IMR-90 (cell line): Measurements from ENCODE around the gene ALDH2. TPM values are rescaled to one million over a fixed set of nuclear protein-coding genes. Genes with fewer than 3 reads are reported as not detected.
A peak's percentile ranks its signal among the peaks of the same experiment; 100 is the strongest.

ENCODE experiments used
- ATAC-seq: fragments of 200-7000 bp; cut with Tn5 transposase; 2 replicates; pipeline ENCODE4 v1.9.1; 2020; ENCODE audit warnings: low read depth, mild to moderate bottlenecking, moderate library complexity
- BruUV-seq: library from RNA; stranded (reverse); fragments of 400-500 nt; replicated peaks from 2 replicates; lab custom pipeline; 2021; lab: Mats Ljungman, UMichigan
- CTCF ChIA-PET: fragments of 300-600 bp; formaldehyde crosslinking; extraction: SDS; loops from one replicate; lab custom pipeline; 2021; ENCODE audit warnings: antibody characterized with exemption; lab: Yijun Ruan, JAX
- POLR2A ChIA-PET: fragments of 300-600 bp; sonication (Branson Sonifier 250); formaldehyde crosslinking; loops from one replicate; lab custom pipeline; 2022; ENCODE audit warnings: antibody characterized with exemption; ENCODE audit not compliant: unreplicated experiment; lab: Charles Lee
- DNase-seq: peaks from one replicate; pipeline ENCODE4 v3.0.0; 2013
- H2AFZ ChIP-seq: replicated peaks from 2 replicates; pipeline ENCODE3; 2013; ENCODE audit warnings: low read length, mild to moderate bottlenecking; ENCODE audit not compliant: poor library complexity
- H2AK5ac ChIP-seq: 2 replicates; pipeline ENCODE4 v1.6.1; 2013; ENCODE audit warnings: low read depth, low read length, inconsistent platforms
- H2AK9ac ChIP-seq: replicated peaks from 2 replicates; pipeline ENCODE3; 2013; ENCODE audit warnings: mild to moderate bottlenecking, low read depth, low read length, moderate library complexity; ENCODE audit not compliant: poor library complexity
- H2BK120ac ChIP-seq: 2 replicates; pipeline ENCODE4 v1.6.1; 2013; ENCODE audit warnings: low read depth, low read length, inconsistent platforms
- H2BK15ac ChIP-seq: 3 replicates; pipeline ENCODE4 v1.6.1; 2013; ENCODE audit warnings: low read depth, low read length, inconsistent platforms
- H2BK20ac ChIP-seq: 2 replicates; pipeline ENCODE4 v1.6.1; 2013; ENCODE audit warnings: low read depth, mild to moderate bottlenecking, inconsistent platforms, low read length, moderate library complexity
- H2BK5ac ChIP-seq: 2 replicates; pipeline ENCODE4 v1.6.1; 2013; ENCODE audit warnings: mild to moderate bottlenecking, low read depth, low read length, inconsistent platforms; ENCODE audit not compliant: poor library complexity, severe bottlenecking
- H3K14ac ChIP-seq: replicated peaks from 2 replicates; pipeline ENCODE4 v1.6.1; 2013; ENCODE audit warnings: low read depth, low read length, inconsistent platforms
- H3K18ac ChIP-seq: 2 replicates; pipeline ENCODE4 v1.6.1; 2013; ENCODE audit warnings: low read depth, low read length, control low read depth
- H3K23ac ChIP-seq: 2 replicates; pipeline ENCODE4 v1.6.1; 2013; ENCODE audit warnings: low read depth, low read length, inconsistent platforms
- H3K27ac ChIP-seq: 2 replicates; pipeline ENCODE4 v1.5.1; 2013; ENCODE audit warnings: mild to moderate bottlenecking, control low read depth, low read length; ENCODE audit not compliant: insufficient read depth
- H3K27me3 ChIP-seq: 2 replicates; pipeline ENCODE4 v1.6.1; 2013; ENCODE audit warnings: low read length; ENCODE audit not compliant: control insufficient read depth, insufficient read depth
- H3K36me3 ChIP-seq: 2 replicates; pipeline ENCODE4 v1.6.1; 2013; ENCODE audit warnings: low read length, mixed read lengths; ENCODE audit not compliant: control insufficient read depth, insufficient read depth
- H3K4ac ChIP-seq: 2 replicates; pipeline ENCODE4 v1.6.1; 2013; ENCODE audit warnings: low read depth, low read length, inconsistent platforms
- H3K4me1 ChIP-seq: 2 replicates; pipeline ENCODE4 v1.6.1; 2013; ENCODE audit warnings: low read length, mixed read lengths; ENCODE audit not compliant: control insufficient read depth, insufficient read depth
- H3K4me2 ChIP-seq: 2 replicates; pipeline ENCODE4 v1.6.1; 2013; ENCODE audit warnings: low read depth, mild to moderate bottlenecking, control low read depth, low read length, moderate library complexity
- H3K4me3 ChIP-seq: 2 replicates; pipeline ENCODE4 v1.5.1; 2013; ENCODE audit warnings: low read depth, mild to moderate bottlenecking, control low read depth, low read length, moderate library complexity; ENCODE audit not compliant: insufficient read depth
- H3K56ac ChIP-seq: 2 replicates; pipeline ENCODE4 v1.6.1; 2013; ENCODE audit warnings: low read length, inconsistent platforms; ENCODE audit not compliant: insufficient read depth; ENCODE audit errors: extremely low read depth
- H3K79me1 ChIP-seq, 2 experiments: 2 replicates each; pipeline ENCODE4 v1.6.1; 2013; ENCODE audit warnings: low read length in 2 of 2, inconsistent platforms in 1 of 2, low read depth in 1 of 2
- H3K9ac ChIP-seq: 2 replicates; pipeline ENCODE4 v1.6.1; 2013; ENCODE audit warnings: low read depth, low read length, control low read depth
- H3K9me1 ChIP-seq: 2 replicates; pipeline ENCODE4 v1.6.1; 2013; ENCODE audit warnings: low read length, inconsistent platforms; ENCODE audit not compliant: insufficient read depth
- H3K9me3 ChIP-seq: 2 replicates; pipeline ENCODE4 v1.6.1; 2013; ENCODE audit warnings: low read length; ENCODE audit not compliant: control insufficient read depth, insufficient read depth
- H4K20me1 ChIP-seq: 2 replicates; pipeline ENCODE4 v1.6.1; 2013; ENCODE audit warnings: low read length, inconsistent platforms; ENCODE audit not compliant: insufficient read depth
- H4K5ac ChIP-seq: 2 replicates; pipeline ENCODE4 v1.6.1; 2013; ENCODE audit warnings: mild to moderate bottlenecking, low read depth, low read length, control low read depth
- H4K8ac ChIP-seq, 2 experiments: 2 replicates each; pipeline ENCODE4 v1.6.1; 2013; ENCODE audit warnings: low read depth in 2 of 2, low read length in 2 of 2, control low read depth in 1 of 2, inconsistent platforms in 1 of 2
- H4K91ac ChIP-seq: 2 replicates; pipeline ENCODE4 v1.6.1; 2013; ENCODE audit warnings: low read depth, low read length, inconsistent platforms; ENCODE audit not compliant: insufficient read depth
- BHLHE40 ChIP-seq: fragments of 150-350 bp; IDR thresholded peaks from 2 replicates; pipeline ENCODE4 v1.6.1; 2016; ENCODE audit warnings: mild to moderate bottlenecking, low read depth, low read length
- CEBPB ChIP-seq: IDR thresholded peaks from 2 replicates; pipeline ENCODE4 v1.6.1; 2012; ENCODE audit warnings: low read depth, low read length, improper control_type of control experiment
- CHD1 ChIP-seq: IDR thresholded peaks from 2 replicates; pipeline ENCODE4 v1.6.1; 2012; ENCODE audit warnings: low read depth, low read length, improper control_type of control experiment
- FOS ChIP-seq: fragments of 150-350 bp; IDR thresholded peaks from 2 replicates; pipeline ENCODE4 v1.6.1; 2016; ENCODE audit warnings: low read depth, low read length
- MAFK ChIP-seq: IDR thresholded peaks from 2 replicates; pipeline ENCODE4 v1.6.1; 2012; ENCODE audit warnings: low read depth, low read length, improper control_type of control experiment
- MAZ ChIP-seq: IDR thresholded peaks from 2 replicates; pipeline ENCODE4 v1.6.1; 2012; ENCODE audit warnings: low read depth, mild to moderate bottlenecking, low read length, improper control_type of control experiment, moderate library complexity, borderline replicate concordance
- MXI1 ChIP-seq: IDR thresholded peaks from 2 replicates; pipeline ENCODE4 v1.6.1; 2012; ENCODE audit warnings: low read depth, mild to moderate bottlenecking, low read length, moderate library complexity, borderline replicate concordance
- NFE2L2 ChIP-seq: fragments of 150-350 bp; IDR thresholded peaks from 2 replicates; pipeline ENCODE4 v1.6.1; 2016; ENCODE audit warnings: low read depth, mild to moderate bottlenecking, low read length
- POLR2A ChIP-seq: IDR thresholded peaks from 2 replicates; pipeline ENCODE4 v1.6.1; 2012; ENCODE audit warnings: mild to moderate bottlenecking, low read depth, low read length
- RAD21 ChIP-seq: IDR thresholded peaks from 2 replicates; pipeline ENCODE4 v1.6.1; 2012; ENCODE audit warnings: low read length, improper control_type of control experiment
- RCOR1 ChIP-seq: IDR thresholded peaks from 2 replicates; pipeline ENCODE4 v1.6.1; 2012; ENCODE audit warnings: mild to moderate bottlenecking, low read length, improper control_type of control experiment; ENCODE audit not compliant: insufficient replicate concordance
- RFX5 ChIP-seq: IDR thresholded peaks from 2 replicates; pipeline ENCODE4 v1.8.0; 2012; ENCODE audit warnings: low read depth, mild to moderate bottlenecking, low read length, moderate library complexity
- SMC3 ChIP-seq: fragments of 150-350 bp; IDR thresholded peaks from 2 replicates; pipeline ENCODE4 v1.6.1; 2016; ENCODE audit warnings: low read depth, mild to moderate bottlenecking, antibody characterized with exemption, low read length, moderate library complexity
- WGBS, 2 experiments: methylation state at CpG; one replicate each; pipeline versions ENCODE4 v1.1.5 to v1.1.7; 2013; ENCODE audit warnings: missing lambda C conversion rate in 2 of 2; ENCODE audit not compliant: insufficient read length in 1 of 2; ENCODE audit errors: extremely low coverage in 2 of 2; 5-methylcytosine and 5-hydroxymethylcytosine counted together
- dilution Hi-C: fragments of 300-500 bp; cut with HindIII; formaldehyde crosslinking; loops from one replicate; pipeline ENCODE4 v1.14.3; 2018; ENCODE audit warnings: low sequenced_read_pairs; ENCODE audit not compliant: unreplicated experiment
- in situ Hi-C: fragments of 300-500 bp; cut with MboI; formaldehyde crosslinking; loops from 3 replicates; pipeline ENCODE4 v1.14.3; 2019; ENCODE audit warnings: low sequenced_read_pairs, inconsistent platforms, mixed read lengths
- intact Hi-C: fragments of 100-400 bp; cut with micrococcal nuclease; formaldehyde crosslinking; loops from 2 replicates; pipeline ENCODE4 v1.10.0; 2022
- polyA plus RNA-seq, 3 experiments: library from polyadenylated mRNA; depleted of rRNA; stranded (reverse); fragments of >200 nt; gene quantifications; 2 replicates each; pipeline ENCODE4 v1.2.3, GENCODE V29; 2012; ENCODE audit warnings: low replicate concordance in 1 of 3
- total RNA-seq: library from RNA; depleted of rRNA; stranded (reverse); fragments of >200 nt; gene quantifications from 2 replicates; pipeline ENCODE4 v1.2.3, GENCODE V29; 2012
- TF ChIP-seq, protein P1 (sequence below): fragments of 150-350 bp; IDR thresholded peaks from 2 replicates; pipeline ENCODE4 v1.6.1; 2017; ENCODE audit warnings: mild to moderate bottlenecking, antibody characterized with exemption, low read length, low read depth
- TF ChIP-seq, protein P2 (sequence below): fragments of 150-350 bp; IDR thresholded peaks from 2 replicates; pipeline ENCODE4 v1.6.1; 2016; ENCODE audit warnings: low read depth, mild to moderate bottlenecking, low read length, moderate library complexity, borderline replicate concordance
- TF ChIP-seq, protein P3 (sequence below): conservative IDR thresholded peaks from 2 replicates; pipeline ENCODE4 v1.5.1; 2012; ENCODE audit warnings: mild to moderate bottlenecking, low read depth, low read length, improper control_type of control experiment

The ALDH2 gene
- total and polyA plus RNA-seq, 2 of the 4 experiments (the other 2 are of a cell fraction) = 16.0 to 41.2 TPM

DNA sequence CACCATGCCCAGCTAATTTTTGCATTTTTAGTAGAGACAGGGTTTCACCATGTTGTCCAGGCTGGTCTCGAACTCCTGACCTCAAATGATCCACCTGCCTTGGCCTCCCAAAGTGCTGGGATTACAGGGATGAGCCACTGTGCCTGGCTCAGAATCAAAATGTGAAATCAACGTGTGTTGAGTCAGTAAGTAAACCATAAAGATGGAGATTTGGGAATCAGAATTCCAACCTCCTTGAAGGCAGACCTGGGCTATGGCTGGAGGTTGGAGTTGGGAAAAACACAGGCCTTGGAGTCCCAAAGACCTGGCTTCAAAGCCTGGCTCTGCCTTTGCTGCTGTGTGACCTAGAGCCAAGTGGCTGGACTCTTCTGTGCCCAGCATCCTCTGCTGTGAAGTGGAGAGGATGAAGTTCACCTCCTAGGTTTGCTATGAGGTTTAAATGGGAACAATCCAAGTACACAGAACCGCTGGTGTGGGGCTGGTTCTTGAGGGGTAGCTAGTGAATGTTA lies 10.2 kb downstream of the ALDH2 start:
- dilution Hi-C loops = no loop called here

More for the DNA sequence above, 10.2 kb downstream of the ALDH2 start:
- Histone ChIP-seq H3K36me3 (peaks cover 32% of the 10 kb centered on the region), H3K27me3 (no peaks in the 10 kb centered on the region), H3K4me2 (no peak overlapping the region), H2BK120ac (no peak overlapping the region), H4K5ac (no peak overlapping the region), H3K14ac (no peak overlapping the region), H3K4me3 (no peak overlapping the region), H2BK15ac (peak overlapping the region; percentile 10; the same call in 1 of the 3 replicates), H2BK20ac (peak overlapping the region; percentile 22), H4K20me1 (peaks cover 35% of the 10 kb centered on the region; the same call in 1 of the 2 replicates), H3K4ac (peak overlapping the region; percentile 20; the same call in 1 of the 2 replicates), H2AK9ac (no peak overlapping the region), H2AFZ (no peak overlapping the region), H3K9me3 (peaks cover 3% of the 10 kb centered on the region; the same call in 1 of the 2 replicates), H3K27ac (peak overlapping the region; percentile 6; the same call in 1 of the 2 replicates), H3K79me1 (peaks cover 13 to 54% of the 10 kb centered on the region in 2 experiments), H3K4me1 (peaks cover 26% of the 10 kb centered on the region), H3K9me1 (peaks cover 30% of the 10 kb centered on the region), H4K8ac (no peak overlapping the region), H2BK5ac (no peak overlapping the region), H3K9ac (no peak overlapping the region), H3K56ac (no peak overlapping the region), H3K18ac (peak overlapping the region; percentile 21; the same call in 1 of the 2 replicates), H3K23ac (peak overlapping the region; percentile 69; the same call in 1 of the 2 replicates), H2AK5ac (peak overlapping the region; percentile 60; the same call in 1 of the 2 replicates), H4K91ac (no peak overlapping the region)
- no peak for ATAC-seq
- intact Hi-C loops (no loop called here), in situ Hi-C loops (no loop called here)
- DNase-seq = peak; percentile 35
- ChIA-PET POLR2A (no interaction called here), CTCF (no interaction called here)
- BruUV-seq = no TSS peak
- TF ChIP-seq RFX5 (no peak), FOS (no peak), NFE2L2 (no peak), POLR2A (no peak), SMC3 (no peak), RCOR1 (no peak), BHLHE40 (no peak), CHD1 (no peak), MXI1 (no peak), MAFK (no peak), MAZ (no peak), RAD21 (no peak), CEBPB (no peak)
- TF ChIP-seq, protein P1, sequence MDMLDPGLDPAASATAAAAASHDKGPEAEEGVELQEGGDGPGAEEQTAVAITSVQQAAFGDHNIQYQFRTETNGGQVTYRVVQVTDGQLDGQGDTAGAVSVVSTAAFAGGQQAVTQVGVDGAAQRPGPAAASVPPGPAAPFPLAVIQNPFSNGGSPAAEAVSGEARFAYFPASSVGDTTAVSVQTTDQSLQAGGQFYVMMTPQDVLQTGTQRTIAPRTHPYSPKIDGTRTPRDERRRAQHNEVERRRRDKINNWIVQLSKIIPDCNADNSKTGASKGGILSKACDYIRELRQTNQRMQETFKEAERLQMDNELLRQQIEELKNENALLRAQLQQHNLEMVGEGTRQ = no peak
- TF ChIP-seq, protein P2, sequence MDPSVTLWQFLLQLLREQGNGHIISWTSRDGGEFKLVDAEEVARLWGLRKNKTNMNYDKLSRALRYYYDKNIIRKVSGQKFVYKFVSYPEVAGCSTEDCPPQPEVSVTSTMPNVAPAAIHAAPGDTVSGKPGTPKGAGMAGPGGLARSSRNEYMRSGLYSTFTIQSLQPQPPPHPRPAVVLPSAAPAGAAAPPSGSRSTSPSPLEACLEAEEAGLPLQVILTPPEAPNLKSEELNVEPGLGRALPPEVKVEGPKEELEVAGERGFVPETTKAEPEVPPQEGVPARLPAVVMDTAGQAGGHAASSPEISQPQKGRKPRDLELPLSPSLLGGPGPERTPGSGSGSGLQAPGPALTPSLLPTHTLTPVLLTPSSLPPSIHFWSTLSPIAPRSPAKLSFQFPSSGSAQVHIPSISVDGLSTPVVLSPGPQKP = no peak
- TF ChIP-seq, protein P3, sequence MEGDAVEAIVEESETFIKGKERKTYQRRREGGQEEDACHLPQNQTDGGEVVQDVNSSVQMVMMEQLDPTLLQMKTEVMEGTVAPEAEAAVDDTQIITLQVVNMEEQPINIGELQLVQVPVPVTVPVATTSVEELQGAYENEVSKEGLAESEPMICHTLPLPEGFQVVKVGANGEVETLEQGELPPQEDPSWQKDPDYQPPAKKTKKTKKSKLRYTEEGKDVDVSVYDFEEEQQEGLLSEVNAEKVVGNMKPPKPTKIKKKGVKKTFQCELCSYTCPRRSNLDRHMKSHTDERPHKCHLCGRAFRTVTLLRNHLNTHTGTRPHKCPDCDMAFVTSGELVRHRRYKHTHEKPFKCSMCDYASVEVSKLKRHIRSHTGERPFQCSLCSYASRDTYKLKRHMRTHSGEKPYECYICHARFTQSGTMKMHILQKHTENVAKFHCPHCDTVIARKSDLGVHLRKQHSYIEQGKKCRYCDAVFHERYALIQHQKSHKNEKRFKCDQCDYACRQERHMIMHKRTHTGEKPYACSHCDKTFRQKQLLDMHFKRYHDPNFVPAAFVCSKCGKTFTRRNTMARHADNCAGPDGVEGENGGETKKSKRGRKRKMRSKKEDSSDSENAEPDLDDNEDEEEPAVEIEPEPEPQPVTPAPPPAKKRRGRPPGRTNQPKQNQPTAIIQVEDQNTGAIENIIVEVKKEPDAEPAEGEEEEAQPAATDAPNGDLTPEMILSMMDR = no peak
- WGBS, 2 experiments = 100% methylated on average over 1 of the region's 3 CpGs; no CpG with 5 or more reads in 1 of the 2 experiments
